ENCODE data around the gene TTLL10.
"Not testable (repeated sequence)": the region's sequence is repeated elsewhere in the genome, so short reads cannot be mapped to it uniquely, and the experiment has no call there.

TTLL10 gene

DNA sequence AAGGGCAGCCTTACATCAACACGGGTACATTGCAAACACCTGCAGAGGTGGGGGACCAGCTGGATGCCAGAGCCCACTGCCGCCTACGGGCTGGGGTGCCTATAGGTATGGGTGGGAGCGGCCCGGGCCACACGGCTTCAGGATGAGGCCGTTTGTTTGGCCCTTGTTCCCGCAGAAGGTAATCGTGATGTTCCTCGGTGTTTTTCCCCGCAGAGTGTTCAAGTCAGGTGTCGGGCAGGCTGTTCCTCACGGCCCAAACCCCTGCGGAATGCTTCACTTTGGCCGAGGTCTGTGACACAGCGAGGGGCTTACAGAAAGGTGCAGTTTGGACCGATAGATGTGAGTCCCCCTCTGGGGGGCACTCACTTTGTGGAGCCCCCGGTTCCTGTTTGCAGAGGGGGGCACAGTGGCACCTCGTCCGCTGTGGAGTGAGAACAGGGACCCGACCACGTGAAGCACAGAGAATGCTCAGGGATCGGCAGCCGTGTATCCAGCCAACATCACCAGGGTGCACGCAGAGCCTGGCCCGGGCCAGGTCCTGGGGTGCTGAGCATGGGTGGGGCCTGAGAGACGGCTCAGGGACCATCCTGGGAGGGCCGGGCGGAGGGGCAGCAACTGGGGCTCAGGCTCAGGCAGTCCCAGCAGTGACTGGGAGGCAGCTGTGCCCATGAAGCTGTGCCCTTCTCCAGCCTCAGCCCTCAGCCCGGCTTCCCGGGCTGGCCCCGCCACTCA, 453 bp upstream of the TTLL10 start:
- DNase-seq (ENCODE audit: low spot score), result no peak

DNA sequence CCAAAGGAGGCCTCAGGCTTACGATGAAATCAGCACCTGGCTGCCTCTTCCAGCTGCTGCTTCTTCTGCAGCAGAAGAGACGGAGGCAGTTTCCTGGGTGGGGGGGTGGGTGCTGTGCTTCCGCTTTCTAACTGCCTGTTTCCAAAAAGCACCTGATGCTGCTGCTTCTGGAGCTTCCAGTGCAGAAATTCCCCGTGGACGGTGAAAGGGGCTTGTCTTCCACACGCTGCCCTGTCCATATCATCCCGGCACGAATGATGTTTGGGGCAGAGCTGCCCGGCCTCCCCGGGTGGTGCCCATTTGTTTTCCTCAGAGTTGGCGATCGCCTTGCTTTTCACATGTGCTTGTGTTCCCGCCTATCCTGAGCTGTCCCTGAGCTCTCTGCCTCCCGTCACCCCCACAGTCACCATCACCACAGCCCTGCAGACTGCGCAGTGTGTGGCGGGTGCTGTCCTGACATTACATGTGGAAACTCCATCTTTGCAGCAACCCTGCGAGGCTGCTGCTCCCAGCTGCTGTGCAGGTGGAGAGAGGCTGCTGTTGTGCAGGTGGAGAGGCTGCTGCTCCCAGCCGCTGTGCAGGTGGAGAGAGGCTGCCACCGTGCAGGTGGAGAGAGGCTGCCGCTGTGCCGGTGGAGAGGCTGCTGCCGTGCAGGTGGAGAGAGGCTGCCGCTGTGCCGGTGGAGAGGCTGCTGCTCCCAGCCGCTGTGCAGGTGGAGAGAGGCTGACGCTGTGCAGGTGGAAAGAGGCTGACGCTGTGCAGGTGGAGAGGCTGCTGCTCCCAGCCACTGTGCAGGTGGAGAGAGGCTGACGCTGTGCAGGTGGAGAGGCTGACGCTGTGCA, 1.8 kb downstream of the TTLL10 start:
- no peak for DNase-seq (ENCODE audit: low spot score)

DNA sequence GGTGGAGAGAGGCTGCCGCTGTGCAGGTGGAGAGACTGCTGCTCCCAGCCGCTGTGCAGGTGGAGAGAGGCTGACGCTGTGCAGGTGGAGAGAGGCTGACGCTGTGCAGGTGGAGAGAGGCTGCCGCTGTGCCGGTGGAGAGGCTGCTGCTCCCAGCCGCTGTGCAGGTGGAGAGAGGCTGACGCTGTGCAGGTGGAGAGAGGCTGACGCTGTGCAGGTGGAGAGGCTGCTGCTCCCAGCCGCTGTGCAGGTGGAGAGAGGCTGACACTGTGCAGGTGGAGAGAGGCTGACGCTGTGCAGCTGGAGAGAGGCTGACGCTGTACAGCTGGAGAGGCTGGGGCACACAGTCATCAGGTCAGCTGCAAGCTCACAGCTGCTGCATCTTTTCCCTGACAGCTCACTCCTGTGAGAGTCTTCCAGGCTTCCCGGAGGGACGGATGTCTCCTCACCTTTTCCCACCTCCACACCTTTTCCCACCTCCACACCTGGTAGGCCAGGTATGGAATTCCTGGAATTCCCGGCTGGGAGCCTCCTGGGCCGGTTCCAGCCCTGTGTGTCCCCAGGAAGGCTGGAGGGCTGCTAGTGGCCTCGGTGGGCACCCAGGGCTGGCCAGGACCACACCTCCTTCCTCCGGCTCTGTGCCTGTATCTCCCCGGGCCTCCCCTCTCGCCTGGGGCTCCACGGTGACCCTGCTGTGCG, 2.5 kb downstream of the TTLL10 start:
- DNase-seq (ENCODE audit: low spot score), result not testable (repeated sequence)

DNA sequence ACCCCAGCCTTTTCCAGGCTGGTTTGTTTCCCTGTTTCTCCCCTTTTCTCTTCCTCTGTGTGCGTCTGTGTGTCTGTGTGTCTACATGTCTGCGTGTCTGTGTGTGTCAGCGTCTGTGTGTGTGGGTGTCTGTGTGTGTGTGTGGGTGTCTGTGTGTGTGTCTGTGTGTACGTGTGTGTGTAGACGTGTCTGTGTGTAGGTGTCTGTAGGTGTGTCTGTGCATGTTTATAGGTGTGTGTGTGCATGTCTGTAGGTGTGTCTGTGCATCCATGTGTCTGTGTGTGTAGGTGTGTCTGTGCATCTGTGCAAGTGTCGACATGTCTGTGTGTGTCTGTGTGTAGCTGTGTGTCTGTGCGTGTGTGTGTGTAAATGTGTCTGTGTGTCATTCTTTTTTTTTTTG, 3.3 kb downstream of the TTLL10 start:
- no peak for DNase-seq (ENCODE audit: low spot score)

DNA sequence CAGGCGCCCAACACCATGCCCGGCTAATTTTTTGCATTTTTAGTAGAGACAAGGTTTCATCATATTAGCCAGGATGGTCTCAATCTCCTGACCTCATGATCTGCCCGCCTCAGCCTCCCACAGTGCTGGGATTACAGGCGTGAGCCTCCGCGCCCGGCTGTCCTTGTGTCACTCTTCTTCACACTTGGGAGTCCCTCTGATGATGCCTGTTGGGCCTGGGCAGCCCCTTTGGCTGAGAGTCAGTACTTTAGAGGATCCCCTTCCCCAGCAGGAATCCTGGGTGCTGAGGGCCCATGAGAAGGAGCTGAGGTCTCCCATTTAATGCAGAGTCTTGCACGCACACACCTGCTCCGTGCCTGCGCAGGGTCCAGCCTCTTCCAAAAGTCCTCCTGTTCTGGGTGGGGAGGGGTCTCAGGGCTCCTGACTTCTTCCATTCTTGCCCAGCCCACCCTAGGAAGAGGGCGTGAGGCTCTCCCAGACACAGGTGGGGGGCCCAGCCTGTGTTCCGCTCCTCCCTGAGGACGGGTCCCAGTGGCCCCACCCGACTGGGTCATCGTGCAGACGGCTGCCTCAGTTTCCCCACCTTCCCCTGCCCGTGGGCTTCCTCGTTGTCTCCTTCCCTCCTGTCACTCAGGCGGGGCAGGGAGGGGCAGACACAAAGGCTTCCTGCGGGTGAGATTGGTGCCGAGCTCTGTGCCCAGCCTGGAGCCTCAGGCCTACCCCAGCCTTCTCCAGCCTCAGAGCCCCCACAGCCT, 3.9 kb downstream of the TTLL10 start:
- no peak for DNase-seq (ENCODE audit: low spot score)

DNA sequence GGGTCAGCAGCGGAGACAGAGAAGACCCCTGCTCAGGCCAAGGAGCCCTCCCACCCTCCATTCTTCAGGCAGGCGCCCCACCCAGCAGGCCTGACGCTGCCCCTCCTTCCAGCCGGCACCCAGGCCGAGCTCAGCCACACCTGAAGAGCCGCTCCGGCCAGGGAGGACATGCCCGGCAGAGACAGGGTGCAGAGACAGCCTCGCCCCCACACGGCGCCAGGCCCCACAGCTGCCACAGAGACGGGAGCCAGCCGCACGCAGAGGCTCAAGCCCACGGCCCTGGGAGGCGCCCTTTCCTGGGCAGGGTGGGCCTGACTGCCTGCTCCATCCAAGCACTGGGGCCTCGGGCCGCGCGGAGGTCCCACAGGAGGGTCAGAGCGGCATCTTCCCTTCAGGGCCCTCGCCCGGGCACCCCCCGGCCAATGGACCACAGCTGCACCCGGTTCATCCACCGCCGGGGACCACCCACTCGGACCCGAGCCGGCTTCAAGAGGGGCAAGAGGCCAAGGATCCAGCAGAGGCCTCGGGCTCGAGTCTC, 5.2 kb downstream of the TTLL10 start:
- DNase-seq (ENCODE audit: low spot score), result no peak

DNA sequence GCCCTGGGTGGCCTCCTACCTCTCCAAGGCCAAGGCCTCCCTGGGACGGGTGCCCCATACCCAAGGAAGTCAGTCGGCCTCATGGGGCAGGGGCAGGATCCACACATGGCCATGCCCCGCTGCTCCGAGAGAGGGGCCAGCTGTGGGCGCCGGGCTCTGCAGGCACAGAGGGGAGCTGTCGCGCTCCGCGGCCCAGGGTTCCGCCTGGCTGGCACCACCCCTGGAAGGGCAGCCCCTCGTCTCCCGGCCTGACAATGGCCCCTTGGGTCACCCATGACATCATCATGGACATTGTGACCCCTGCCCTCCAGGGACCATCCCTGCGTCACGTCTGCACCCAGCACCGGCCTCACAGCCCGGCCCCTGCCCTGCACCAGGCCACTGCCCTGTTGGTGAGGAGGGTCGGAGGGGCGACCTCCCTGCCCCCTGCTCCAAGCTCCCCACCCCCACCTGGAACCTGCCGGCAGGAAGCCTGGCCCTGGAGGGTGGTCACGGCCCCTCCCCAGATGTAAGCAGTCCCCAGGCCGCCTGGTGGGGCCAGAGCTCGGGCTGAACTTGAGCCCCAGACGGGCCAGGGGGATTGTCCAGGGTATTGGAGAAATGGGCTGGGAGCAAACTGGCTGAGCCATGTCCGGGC, 5.8 kb downstream of the TTLL10 start:
- no peak for DNase-seq (ENCODE audit: low spot score)

DNA sequence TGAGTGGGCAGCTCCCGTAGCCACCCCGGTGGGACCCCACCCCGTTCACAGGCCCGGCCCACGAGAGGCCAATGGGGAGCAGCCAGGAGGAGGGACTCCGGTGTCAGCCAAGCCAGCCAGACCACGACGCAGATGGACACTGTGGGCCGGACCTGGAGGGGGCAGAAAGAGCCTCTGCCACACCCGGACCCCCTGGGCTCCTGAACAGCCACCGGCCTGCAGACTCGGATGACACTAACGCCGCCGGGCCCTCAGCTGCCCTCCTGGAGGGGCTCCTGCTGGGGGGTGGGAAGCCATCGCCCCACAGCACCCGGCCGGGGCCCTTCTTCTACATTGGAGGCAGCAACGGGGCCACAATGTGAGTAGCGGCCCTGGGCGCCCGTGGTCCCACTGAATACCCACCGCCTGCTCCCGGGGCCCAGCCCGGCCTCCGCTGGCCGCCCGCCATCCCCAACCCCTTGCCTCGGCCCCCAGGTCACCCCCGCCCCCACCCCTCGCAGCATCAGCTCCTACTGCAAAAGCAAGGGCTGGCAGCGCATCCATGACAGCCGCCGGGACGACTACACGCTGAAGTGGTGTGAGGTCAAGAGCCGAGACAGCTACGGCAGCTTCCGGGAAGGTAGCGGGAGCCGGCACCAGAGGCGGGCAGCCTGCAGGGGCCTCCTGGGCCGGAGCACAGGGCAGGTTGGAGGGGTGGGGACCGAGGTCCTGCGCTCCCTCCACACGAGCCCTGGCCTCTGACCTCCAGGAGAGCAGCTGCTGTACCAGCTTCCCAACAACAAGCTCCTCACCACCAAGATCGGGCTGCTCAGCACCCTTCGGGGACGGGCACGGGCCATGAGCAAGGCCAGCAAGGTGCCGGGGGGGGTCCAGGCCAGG, 6.5 kb downstream of the TTLL10 start:
- no peak for DNase-seq (ENCODE audit: low spot score)

DNA sequence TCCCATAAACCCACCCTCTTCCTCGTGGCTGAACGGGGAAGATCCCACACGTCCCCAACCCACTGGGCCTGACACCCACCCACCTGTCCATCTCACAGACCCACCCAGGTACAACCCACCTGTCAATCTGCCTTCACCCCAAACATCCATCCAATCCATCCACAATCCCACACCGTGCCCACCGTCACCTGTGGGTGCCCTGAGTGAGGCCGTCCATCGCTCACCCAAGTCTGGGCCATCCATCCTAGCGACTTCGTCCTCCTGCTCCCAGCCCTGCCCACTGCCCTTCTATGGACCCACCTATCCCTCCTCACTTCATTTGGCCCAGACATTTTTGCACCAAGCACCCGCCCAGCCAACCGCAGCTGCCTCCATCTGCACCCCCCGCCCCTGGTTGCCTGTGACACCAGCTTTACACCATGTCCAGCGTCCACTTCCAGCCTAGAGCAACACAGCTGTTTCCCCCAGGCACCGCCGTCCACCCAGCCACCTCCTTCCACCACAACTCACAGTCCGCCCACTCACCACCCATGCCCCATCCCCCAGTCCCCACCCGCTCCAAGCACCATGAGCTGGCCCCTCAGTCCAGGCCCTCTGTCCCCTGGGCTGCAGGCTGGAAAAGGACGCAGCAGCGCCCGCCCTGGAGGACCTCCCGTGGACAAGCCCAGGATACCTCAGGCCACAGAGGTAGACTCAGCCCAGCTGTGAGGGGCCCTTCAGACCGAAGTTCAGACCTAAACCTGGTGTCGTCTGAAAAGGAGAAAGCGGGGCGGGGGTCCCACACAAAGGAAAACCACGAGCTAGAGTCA, 7.7 kb downstream of the TTLL10 start:
- no peak for DNase-seq (ENCODE audit: low spot score)

DNA sequence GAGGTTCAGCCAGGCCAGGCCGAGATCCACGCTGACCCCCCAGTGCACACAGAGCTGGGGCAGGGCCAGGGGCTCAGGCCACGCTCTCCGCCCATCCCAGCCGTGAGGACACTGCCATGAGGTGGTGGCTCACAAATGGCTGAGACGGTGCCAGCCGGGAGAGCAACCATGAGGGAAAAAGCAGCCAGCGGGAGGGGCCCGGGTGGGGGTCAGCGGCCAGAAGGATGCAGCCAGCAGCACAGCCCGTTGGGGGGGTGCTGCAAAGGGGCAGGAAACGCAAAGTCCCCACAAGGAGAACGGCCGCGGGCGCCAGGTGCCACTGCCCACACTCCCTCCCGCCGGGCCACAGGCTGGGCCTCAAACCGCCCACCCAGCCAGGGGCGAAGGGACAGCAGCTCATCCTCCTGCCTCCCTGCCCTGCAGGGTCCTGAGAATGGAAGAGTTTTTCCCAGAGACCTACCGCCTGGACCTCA, 8.3 kb downstream of the TTLL10 start:
- DNase-seq (ENCODE audit: low spot score), result no peak

DNA sequence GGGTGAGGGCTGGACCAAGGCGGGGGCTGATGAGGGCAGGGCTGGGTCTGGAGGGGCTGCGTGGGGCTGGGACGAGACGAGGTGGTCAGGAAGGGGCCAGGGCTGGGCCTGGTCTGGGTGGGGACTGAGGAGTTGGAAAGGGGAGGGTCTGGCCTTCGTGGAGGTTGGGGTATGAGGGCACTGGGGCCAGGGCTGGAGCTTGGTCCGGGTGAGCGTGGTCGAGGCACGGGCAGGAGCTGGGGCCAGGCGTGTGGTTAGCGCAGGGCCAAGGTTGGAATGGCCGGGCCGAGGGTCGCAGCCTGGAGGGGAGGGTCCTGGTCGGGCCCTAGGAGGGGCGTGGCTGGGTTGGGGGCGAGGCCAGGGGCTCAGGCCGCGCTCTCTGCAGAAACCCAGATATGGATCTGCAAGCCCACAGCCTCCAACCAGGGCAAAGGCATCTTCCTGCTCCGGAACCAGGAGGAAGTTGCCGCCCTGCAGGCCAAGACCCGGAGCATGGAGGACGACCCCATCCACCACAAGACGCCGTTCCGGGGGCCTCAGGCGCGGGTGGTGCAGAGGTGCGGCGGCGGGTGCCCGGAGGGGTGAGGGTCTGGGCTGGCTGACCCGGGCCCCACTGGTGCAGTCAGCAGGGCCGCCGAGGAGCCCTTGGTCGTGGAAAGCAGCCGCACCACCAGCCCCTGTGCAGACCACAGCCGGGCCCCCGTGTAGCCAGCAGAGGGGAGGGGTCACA, 9.0 kb downstream of the TTLL10 start:
- DNase-seq (ENCODE audit: low spot score), result no peak

DNA sequence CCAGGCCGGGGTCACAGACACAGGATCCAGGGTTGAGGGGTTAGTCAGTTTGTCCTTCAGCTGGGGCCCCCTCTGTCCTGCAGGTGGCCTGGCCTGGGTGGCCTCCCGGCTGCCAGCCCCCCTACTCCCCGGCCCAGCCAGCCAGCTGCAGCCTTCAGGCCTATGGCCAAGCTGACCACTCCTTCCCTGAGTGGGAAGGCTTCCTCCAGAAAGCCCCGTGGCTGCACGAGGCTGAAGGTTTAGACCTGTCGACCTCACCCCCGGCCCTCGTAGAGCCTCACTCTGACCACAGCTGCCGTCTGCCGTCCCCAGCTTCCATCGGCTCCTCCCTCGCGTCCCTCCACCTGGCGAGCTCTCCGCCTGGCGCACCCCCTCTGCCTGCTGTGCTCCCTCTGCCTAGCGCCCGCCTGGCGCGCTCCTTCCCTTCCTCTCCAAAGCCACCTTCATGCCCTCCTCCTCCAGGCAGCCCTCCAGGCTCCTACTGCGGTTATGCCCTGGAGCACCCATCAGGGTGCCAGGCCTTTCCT, 9.6 kb downstream of the TTLL10 start:
- no peak for DNase-seq (ENCODE audit: low spot score)

DNA sequence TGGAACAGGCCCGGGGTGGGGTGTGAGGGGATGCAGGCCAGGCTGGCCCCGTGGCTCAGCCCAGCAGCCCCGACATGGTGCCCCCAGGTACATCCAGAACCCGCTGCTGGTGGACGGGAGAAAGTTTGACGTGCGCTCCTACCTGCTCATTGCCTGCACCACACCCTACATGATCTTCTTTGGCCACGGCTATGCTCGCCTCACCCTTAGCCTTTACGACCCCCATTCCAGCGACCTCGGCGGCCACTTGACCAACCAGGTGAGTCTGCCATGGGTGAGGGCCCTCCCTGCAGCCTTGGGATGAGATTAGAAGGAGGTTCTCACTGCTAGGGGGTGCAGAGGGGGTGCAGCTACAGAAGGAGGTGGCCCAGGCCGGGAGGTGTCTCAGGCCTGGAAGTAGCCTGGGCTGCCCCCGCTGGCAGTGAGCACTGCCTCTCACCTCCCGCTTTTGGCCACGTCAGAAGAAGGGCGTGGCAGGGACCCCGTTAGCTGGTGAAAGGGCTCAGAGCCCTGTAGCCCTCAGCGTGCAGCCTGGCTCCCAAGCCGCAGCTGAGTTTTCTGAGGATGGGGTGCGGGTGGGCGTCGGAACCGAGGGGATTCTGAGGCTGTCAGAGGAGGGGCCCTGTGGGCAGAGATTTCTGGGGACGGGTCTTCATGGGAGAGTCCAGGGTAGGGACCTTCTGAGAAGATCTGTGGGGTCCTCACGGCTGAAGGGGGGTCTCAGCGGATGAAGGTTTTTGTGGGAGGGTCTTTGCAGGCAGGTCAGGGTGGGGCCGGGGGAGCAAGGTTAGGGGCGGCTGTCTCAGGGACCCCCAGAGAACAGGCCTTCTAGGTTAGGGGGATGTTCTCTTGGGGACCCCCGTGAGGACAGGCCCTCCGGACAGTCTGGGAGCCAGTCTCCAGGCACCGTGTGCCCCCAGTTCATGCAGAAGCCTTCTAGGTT, 10.4 kb downstream of the TTLL10 start:
- no peak for DNase-seq (ENCODE audit: low spot score)

DNA sequence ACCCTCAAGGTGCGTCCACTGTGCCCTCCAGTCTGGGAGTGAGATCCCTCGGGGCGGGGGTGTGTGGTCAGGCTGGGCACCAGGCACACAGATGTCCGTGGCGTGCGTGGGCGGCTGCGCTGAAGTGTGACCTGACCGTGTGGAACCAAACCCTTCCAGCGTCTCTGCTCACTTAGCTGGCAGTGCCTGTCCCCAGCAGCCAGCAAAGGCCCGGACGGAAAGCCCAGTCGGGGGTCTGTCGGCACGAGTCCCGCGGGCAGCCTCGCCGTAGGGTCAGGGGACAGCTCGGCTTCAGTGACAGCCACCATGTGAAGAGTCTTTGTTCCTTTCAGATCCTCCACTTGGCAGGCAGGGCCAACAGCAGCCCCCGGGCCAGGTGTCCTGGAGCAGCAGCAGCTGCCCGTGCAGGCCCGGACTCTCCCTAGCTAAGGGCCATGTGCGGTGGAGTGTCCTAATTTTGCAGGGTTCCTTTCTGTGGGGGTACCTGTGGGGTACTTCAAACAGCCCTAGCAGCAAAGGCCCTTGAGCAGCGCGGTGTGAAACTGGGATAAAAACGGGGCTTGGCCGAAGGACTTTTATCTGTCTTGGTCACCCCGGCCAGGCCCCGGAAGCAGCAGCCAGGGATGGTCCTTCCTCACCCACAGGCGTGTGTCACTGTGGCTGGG, 11.6 kb downstream of the TTLL10 start:
- no peak for DNase-seq (ENCODE audit: low spot score)

DNA sequence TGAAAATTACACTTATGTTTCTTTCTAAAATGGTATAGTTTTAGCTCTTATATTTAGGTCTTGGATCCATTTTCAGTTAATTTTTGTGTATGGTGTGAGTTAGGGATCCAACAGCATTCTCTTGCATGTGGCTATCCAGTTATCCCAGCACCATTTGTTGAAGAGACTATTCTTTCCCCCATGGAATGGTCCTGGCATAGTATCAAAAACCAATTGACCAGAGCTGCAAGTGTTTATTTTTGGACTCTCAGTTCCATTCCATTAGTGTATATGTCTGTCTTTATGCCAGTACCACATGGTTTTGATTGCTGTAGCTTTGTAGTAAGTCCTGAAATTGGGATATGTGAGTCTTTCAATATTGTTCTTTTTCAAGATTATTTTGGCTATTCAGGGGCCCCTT, 14.3 kb downstream of the TTLL10 start:
- no peak for DNase-seq (ENCODE audit: low spot score)

DNA sequence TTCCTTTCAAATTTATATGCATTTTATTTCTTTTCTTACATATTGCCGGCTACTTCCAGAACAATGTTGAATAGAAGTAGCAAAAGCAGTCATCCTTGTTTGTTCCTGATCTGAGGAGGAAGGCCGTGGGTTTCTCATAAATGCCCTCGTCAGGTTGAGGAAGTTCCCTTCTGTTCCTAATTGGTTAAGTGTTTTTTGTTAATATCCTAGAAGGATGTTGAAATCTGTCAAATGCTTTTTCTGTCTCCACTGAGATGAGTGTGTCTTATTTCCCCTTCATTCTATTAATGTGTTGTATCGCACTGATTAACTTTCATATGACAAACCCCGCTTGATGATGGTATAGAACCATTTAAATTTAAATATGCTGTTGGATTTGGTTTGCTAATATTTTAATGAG, 15.4 kb downstream of the TTLL10 start:
- DNase-seq (ENCODE audit: low spot score), result no peak

DNA sequence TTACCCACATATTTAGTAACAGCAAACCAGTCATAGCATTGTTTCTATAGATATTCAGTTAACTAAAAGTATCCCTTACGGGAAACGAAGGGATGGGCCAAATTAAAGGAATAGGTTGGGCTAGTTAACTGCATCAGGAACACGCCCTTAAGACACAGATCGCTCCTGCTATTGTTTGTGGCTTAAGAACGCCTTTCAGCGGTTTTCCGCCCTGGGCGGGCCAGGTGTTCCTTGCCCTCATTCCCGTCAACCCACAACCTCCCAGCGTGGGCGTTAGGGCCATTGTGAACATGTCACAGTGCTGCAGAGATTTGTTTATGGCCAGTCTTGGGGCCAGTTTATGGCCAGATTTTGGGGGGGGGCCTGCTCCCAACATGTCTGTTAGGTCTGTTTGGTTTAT, 18.1 kb downstream of the TTLL10 start:
- no peak for DNase-seq (ENCODE audit: low spot score)
